H9 (cell line): ENCODE results near the gene LGALS12. TPM values are rescaled to one million over a fixed set of nuclear protein-coding genes. Genes with fewer than 3 reads are reported as not detected.
A peak's percentile ranks its signal among the peaks of the same experiment; 100 is the strongest.

Source experiments
- DNase-seq: peaks from one replicate; pipeline ENCODE4 v3.0.0-alpha.2; 2017
- H2AFZ ChIP-seq: one replicate; pipeline ENCODE4 v1.6.1; 2013; ENCODE audit warnings: mild to moderate bottlenecking, low read length, control low read depth, moderate library complexity
- H2AK5ac ChIP-seq: 2 replicates; pipeline ENCODE4 v1.6.1; 2013; ENCODE audit warnings: low read length, control low read depth, mixed read lengths; ENCODE audit not compliant: insufficient read length
- H2BK120ac ChIP-seq: one replicate; pipeline ENCODE4 v1.6.1; 2013; ENCODE audit warnings: low read depth, mild to moderate bottlenecking, low read length, control low read depth, inconsistent platforms; ENCODE audit not compliant: poor library complexity, severe bottlenecking
- H2BK12ac ChIP-seq: 2 replicates; pipeline ENCODE4 v1.6.1; 2013; ENCODE audit warnings: low read length, control low read depth, mixed read lengths, low read depth; ENCODE audit not compliant: insufficient read length
- H2BK15ac ChIP-seq: 2 replicates; pipeline ENCODE4 v1.6.1; 2013; ENCODE audit warnings: low read depth, low read length, control low read depth
- H2BK20ac ChIP-seq: one replicate; pipeline ENCODE4 v1.6.1; 2013; ENCODE audit warnings: low read depth, mild to moderate bottlenecking, low read length, control low read depth, inconsistent platforms; ENCODE audit not compliant: poor library complexity, severe bottlenecking
- H2BK5ac ChIP-seq: 2 replicates; pipeline ENCODE4 v1.6.1; 2013; ENCODE audit warnings: low read length, control low read depth, mixed read lengths; ENCODE audit not compliant: insufficient read length
- H3K14ac ChIP-seq: 2 replicates; pipeline ENCODE4 v1.6.1; 2013; ENCODE audit warnings: low read length, control low read depth; ENCODE audit not compliant: insufficient read depth
- H3K18ac ChIP-seq: 2 replicates; pipeline ENCODE4 v1.6.1; 2013; ENCODE audit warnings: low read depth, mild to moderate bottlenecking, mixed read lengths, low read length, control low read depth; ENCODE audit not compliant: insufficient read length
- H3K23ac ChIP-seq: 2 replicates; pipeline ENCODE4 v1.6.1; 2013; ENCODE audit warnings: low read length, control low read depth, mixed read lengths, low read depth; ENCODE audit not compliant: insufficient read length
- H3K23me2 ChIP-seq: 2 replicates; pipeline ENCODE4 v1.6.1; 2013; ENCODE audit warnings: low read depth, mild to moderate bottlenecking, mixed read lengths, low read length, control low read depth; ENCODE audit not compliant: insufficient read length, poor library complexity, severe bottlenecking
- H3K27ac ChIP-seq: 2 replicates; pipeline ENCODE4 v1.5.1; 2013; ENCODE audit warnings: low read length, control low read depth, mixed read lengths, low read depth; ENCODE audit not compliant: insufficient read length
- H3K27me3 ChIP-seq: 2 replicates; pipeline ENCODE4 v1.6.1; 2013; ENCODE audit warnings: low read length, control low read depth, inconsistent platforms; ENCODE audit not compliant: insufficient read depth
- H3K4ac ChIP-seq: 2 replicates; pipeline ENCODE4 v1.6.1; 2013; ENCODE audit warnings: low read depth, mild to moderate bottlenecking, control low read depth, inconsistent platforms, low read length, moderate library complexity
- H3K4me1 ChIP-seq: 2 replicates; pipeline ENCODE4 v1.6.1; 2013; ENCODE audit warnings: low read length, control low read depth, inconsistent platforms; ENCODE audit not compliant: insufficient read depth
- H3K4me2 ChIP-seq: 2 replicates; pipeline ENCODE4 v1.6.1; 2013; ENCODE audit warnings: low read length, control low read depth, mixed read lengths; ENCODE audit not compliant: insufficient read length, insufficient read depth
- H3K56ac ChIP-seq: 2 replicates; pipeline ENCODE4 v1.6.1; 2013; ENCODE audit warnings: low read depth, mild to moderate bottlenecking, mixed read lengths, low read length, control low read depth; ENCODE audit not compliant: insufficient read length
- H3K79me1 ChIP-seq: 2 replicates; pipeline ENCODE4 v1.6.1; 2013; ENCODE audit warnings: low read depth, mild to moderate bottlenecking, moderate library complexity, low read length, control low read depth, inconsistent platforms; ENCODE audit not compliant: insufficient read depth, poor library complexity, severe bottlenecking
- H3K79me2 ChIP-seq: 2 replicates; pipeline ENCODE4 v1.6.1; 2013; ENCODE audit warnings: low read length, control low read depth, inconsistent platforms; ENCODE audit not compliant: insufficient read depth
- H3K9ac ChIP-seq: 2 replicates; pipeline ENCODE4 v1.6.1; 2013; ENCODE audit warnings: low read length, control low read depth, mixed read lengths; ENCODE audit not compliant: insufficient read length; ENCODE audit errors: extremely low read depth
- H3K9me3 ChIP-seq: one replicate; pipeline ENCODE4 v1.6.1; 2013; ENCODE audit warnings: low read depth, low read length, inconsistent platforms; ENCODE audit not compliant: control insufficient read depth
- H3T11ph ChIP-seq: one replicate; pipeline ENCODE4 v1.6.1; 2013; ENCODE audit warnings: mild to moderate bottlenecking, low read length, control low read depth, inconsistent platforms
- H4K20me1 ChIP-seq: one replicate; pipeline ENCODE4 v1.6.1; 2013; ENCODE audit not compliant: control insufficient read depth, insufficient read length, insufficient read depth
- H4K5ac ChIP-seq: 2 replicates; pipeline ENCODE4 v1.6.1; 2013; ENCODE audit warnings: low read depth, mild to moderate bottlenecking, mixed read lengths, low read length, control low read depth; ENCODE audit not compliant: insufficient read length
- H4K8ac ChIP-seq: replicated peaks from 2 replicates; pipeline ENCODE4 v1.6.1; 2013; ENCODE audit warnings: low read length, control low read depth, mixed read lengths, low read depth; ENCODE audit not compliant: insufficient read length
- H4K91ac ChIP-seq: 2 replicates; pipeline ENCODE4 v1.6.1; 2013; ENCODE audit warnings: low read depth, mild to moderate bottlenecking, moderate library complexity, mixed read lengths, low read length, control low read depth; ENCODE audit not compliant: insufficient read length
- H3K27ac Mint-ChIP-seq, 3 experiments: 2 replicates in 2 of 3; 3 replicates in 1 of 3; pipeline ENCODE4 v1.8.0; 2020 to 2021; ENCODE audit warnings: mixed read lengths in 3 of 3, mild to moderate bottlenecking in 1 of 3, moderate library complexity in 1 of 3
- H3K27me3 Mint-ChIP-seq: 2 replicates; pipeline ENCODE4 v1.8.0; 2021; ENCODE audit warnings: low read depth, mild to moderate bottlenecking, moderate library complexity, mixed read lengths
- H3K36me3 Mint-ChIP-seq, 3 experiments: 2 replicates in 2 of 3; 3 replicates in 1 of 3; pipeline ENCODE4 v1.8.0; 2020 to 2021; ENCODE audit warnings: low read depth in 3 of 3, mixed read lengths in 3 of 3; ENCODE audit not compliant: insufficient read depth in 1 of 3
- H3K4me1 Mint-ChIP-seq, 2 experiments: 2 replicates each; pipeline ENCODE4 v1.8.0; 2020; ENCODE audit warnings: mixed read lengths in 2 of 2
- H3K4me3 Mint-ChIP-seq, 2 experiments: 2 replicates in 1 of 2; 3 replicates in 1 of 2; pipeline ENCODE4 v1.8.0; 2020 to 2021; ENCODE audit warnings: mild to moderate bottlenecking in 2 of 2, mixed read lengths in 2 of 2, moderate library complexity in 1 of 2
- H3K9me3 Mint-ChIP-seq, 2 experiments: 2 replicates in 1 of 2; 3 replicates in 1 of 2; pipeline ENCODE4 v1.8.0; 2020; ENCODE audit warnings: mild to moderate bottlenecking in 2 of 2, mixed read lengths in 2 of 2, moderate library complexity in 1 of 2
- WGBS: extraction: QIAGEN DNeasy Blood & Tissue Kit; methylation state at CpG from one replicate; pipeline ENCODE4 v1.1.7; 2013; ENCODE audit warnings: missing lambda C conversion rate, low lambda C conversion rate, mixed read lengths; ENCODE audit not compliant: insufficient read length; ENCODE audit errors: extremely low coverage; 5-methylcytosine and 5-hydroxymethylcytosine counted together
- total RNA-seq: library from RNA; stranded (reverse); gene quantifications from 2 replicates; pipeline ENCODE4 v1.2.1, GENCODE V29; 2021
- TF ChIP-seq, protein P1 (sequence below): fragments of 200-600 bp; sonication (generic); conservative IDR thresholded peaks from 3 replicates; pipeline ENCODE4 v1.8.0; 2021; ENCODE audit warnings: antibody characterized with exemption, mild to moderate bottlenecking

LGALS12 gene
- total RNA-seq, 1 experiment from 2014 or later: 1.9 TPM

GRCh38 chr11:63490551-63491239, 15.2 kb upstream of the LGALS12 start, which contains the start of gene PLAAT5:
Gene PLAAT5 (minus strand): TSS chr11:63491167. CDS start chr11:63491034, 133 bp downstream.
- Histone ChIP-seq H2AFZ (no peak within 1 kb of the TSS), H3K27me3 (0 out of 2 replicates have a peak, but pooled peaks cover 2% of the 10 kb centered on the region), H2BK120ac (no peak within 1 kb of the TSS), H4K5ac (no peak within 1 kb of the TSS), H3K4ac (no peak within 1 kb of the TSS), H4K20me1 (no peaks in the 10 kb centered on the region), H3K56ac (no peak within 1 kb of the TSS), H4K91ac (no peak within 1 kb of the TSS), H3K27ac (no peak within 1 kb of the TSS), H3K79me2 (no peaks in the 10 kb centered on the region), H2BK20ac (no peak within 1 kb of the TSS), H3K4me1 (0 out of 2 replicates have a peak, but pooled peaks cover 2% of the 10 kb centered on the region), H3T11ph (no peak within 1 kb of the TSS), H2BK5ac (no peak within 1 kb of the TSS), H3K9me3 (peaks cover 5% of the 10 kb centered on the region), H2BK12ac (no peak within 1 kb of the TSS), H3K23ac (no peak within 1 kb of the TSS), H3K23me2 (peaks cover 18% of the 10 kb centered on the region), H3K14ac (peak within 1 kb of the TSS; percentile 44; the same call in 1 of the 2 replicates), H3K18ac (peak within 1 kb of the TSS; percentile 88), H3K4me2 (peak within 1 kb of the TSS; percentile 34), H2BK15ac (no peak within 1 kb of the TSS), H3K79me1 (no peaks in the 10 kb centered on the region), H3K9ac (peak within 1 kb of the TSS; percentile 65), H4K8ac (no peak within 1 kb of the TSS), H2AK5ac (no peak within 1 kb of the TSS)
- Mint-ChIP-seq H3K9me3 (peaks cover 14 to 27% of the 10 kb centered on the region in 2 experiments), H3K4me1 (peaks cover 36 to 45% of the 10 kb centered on the region in 2 experiments), H3K27me3 (peaks cover under 1% of the 10 kb centered on the region; the same call in 1 of the 2 replicates), H3K36me3 (peaks cover 2 to 30% (median 15%) of the 10 kb centered on the region in 3 experiments; a peak in 5 of 7 replicates), H3K27ac (peak within 1 kb of the TSS in 2 of 3 experiments; percentile 84 to 91; a peak in 4 of 7 replicates), H3K4me3 (peak within 1 kb of the TSS; percentile 71 to 82)
- no CpG with 5 or more reads among the region's 60 CpGs for WGBS
- TF ChIP-seq, protein P1, sequence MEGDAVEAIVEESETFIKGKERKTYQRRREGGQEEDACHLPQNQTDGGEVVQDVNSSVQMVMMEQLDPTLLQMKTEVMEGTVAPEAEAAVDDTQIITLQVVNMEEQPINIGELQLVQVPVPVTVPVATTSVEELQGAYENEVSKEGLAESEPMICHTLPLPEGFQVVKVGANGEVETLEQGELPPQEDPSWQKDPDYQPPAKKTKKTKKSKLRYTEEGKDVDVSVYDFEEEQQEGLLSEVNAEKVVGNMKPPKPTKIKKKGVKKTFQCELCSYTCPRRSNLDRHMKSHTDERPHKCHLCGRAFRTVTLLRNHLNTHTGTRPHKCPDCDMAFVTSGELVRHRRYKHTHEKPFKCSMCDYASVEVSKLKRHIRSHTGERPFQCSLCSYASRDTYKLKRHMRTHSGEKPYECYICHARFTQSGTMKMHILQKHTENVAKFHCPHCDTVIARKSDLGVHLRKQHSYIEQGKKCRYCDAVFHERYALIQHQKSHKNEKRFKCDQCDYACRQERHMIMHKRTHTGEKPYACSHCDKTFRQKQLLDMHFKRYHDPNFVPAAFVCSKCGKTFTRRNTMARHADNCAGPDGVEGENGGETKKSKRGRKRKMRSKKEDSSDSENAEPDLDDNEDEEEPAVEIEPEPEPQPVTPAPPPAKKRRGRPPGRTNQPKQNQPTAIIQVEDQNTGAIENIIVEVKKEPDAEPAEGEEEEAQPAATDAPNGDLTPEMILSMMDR: no peak
- peak; percentile 58 for DNase-seq
